AG10803 (cell line): Measurements from ENCODE around the gene PPA1.
"Not testable (repeated sequence)": the region's sequence is repeated elsewhere in the genome, so short reads cannot be mapped to it uniquely, and the experiment has no call there.

Experiments
- DNase-seq: peaks from one replicate; pipeline ENCODE4 v3.0.0; 2010; ENCODE audit warnings: low read depth
- H3K4me3 ChIP-seq: 2 replicates; pipeline ENCODE4 v1.5.1; 2011; ENCODE audit warnings: mild to moderate bottlenecking, low read length, control low read depth
- TF ChIP-seq, protein P1 (sequence below): conservative IDR thresholded peaks from 2 replicates; pipeline ENCODE4 v1.5.1; 2011; ENCODE audit warnings: mild to moderate bottlenecking, low read length, control low read depth, inconsistent platforms

Gene PPA1

DNA sequence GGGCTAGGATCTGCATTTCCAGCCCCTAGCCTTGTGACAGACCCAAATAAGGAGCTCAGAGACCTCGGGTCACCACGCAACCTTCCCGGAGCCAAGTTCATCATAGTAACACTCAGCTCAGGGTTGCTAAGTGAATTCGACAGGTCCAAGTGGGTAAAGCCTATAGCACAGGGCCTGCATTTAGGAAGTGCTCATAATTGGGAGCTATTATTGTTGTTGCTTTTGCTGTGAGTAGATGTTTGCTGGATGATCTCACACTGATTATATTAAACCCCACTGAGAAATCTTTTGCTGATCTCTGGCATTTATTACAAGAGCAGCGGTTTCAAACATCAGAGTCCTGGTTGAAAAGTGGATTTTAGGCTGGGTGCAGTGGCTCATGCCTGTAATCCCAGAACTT, 42.6 kb downstream of the PPA1 start:
- H3K4me3 ChIP-seq, result no peak overlapping the region
- DNase-seq, result peak; percentile 58
- TF ChIP-seq, protein P1, sequence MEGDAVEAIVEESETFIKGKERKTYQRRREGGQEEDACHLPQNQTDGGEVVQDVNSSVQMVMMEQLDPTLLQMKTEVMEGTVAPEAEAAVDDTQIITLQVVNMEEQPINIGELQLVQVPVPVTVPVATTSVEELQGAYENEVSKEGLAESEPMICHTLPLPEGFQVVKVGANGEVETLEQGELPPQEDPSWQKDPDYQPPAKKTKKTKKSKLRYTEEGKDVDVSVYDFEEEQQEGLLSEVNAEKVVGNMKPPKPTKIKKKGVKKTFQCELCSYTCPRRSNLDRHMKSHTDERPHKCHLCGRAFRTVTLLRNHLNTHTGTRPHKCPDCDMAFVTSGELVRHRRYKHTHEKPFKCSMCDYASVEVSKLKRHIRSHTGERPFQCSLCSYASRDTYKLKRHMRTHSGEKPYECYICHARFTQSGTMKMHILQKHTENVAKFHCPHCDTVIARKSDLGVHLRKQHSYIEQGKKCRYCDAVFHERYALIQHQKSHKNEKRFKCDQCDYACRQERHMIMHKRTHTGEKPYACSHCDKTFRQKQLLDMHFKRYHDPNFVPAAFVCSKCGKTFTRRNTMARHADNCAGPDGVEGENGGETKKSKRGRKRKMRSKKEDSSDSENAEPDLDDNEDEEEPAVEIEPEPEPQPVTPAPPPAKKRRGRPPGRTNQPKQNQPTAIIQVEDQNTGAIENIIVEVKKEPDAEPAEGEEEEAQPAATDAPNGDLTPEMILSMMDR, result no peak

DNA sequence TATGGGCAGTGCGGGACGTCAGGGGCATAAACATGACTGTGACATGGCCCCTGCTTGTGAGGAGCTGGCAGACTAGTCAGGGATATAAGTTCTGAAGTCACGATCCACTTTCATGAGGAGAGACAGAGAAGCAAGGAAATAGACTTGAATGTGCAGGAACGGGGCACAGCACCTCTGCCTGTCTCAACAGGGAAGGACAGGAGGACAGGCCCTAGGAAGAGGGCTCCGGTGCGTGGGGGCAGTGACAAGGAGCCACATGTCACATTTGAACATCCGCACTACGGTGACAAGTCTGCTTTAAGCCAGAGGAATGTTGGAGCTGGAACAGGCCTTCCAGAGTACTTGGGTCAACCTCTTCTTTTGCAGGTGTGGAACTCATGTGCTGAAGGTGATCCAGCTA, 43.1 kb downstream of the PPA1 start:
- TF ChIP-seq, protein P1, result no peak
- no peak for DNase-seq

DNA sequence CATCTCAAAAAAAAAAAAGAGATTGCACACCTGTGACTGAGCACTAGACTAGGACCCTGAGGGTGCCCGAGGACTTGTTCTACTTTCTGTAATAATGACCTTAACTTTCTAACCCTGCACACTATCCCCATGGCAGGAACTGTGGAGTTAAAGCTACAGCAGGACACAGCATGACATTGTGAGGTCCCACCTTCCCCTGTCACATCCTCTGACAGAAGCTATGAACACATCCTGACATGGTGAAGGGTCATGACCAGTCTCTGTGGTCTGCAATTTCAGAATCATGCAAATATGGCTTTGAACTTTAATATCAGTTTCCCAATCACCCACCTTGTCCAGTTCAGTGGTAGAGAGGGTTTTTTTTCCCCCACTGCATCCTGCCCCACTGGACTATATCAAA, 44.5 kb downstream of the PPA1 start:
- no peak for DNase-seq
- TF ChIP-seq, protein P1, result no peak
- H3K4me3 ChIP-seq, result no peak overlapping the region

More for the DNA sequence above, 43.1 kb downstream of the PPA1 start:
- H3K4me3 ChIP-seq, result no peak overlapping the region

DNA sequence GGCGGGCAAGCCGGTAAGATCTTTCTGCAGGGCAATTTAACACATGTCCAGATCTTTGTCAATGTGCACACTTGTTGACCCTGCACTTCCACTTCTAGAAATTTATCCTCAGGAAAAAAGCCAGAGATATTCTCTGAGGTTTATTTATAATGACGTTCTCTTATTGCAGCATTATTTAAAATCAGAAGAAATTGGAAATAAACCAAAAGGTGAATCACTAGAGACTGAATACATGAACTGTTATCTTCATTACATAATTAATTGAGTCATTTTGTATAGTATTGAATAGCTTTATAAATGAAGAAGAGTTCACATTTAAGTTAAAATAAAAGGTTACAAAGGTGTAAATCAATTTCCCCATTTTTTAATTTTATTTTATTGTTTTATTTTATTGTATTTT, 46.7 kb downstream of the PPA1 start:
- DNase-seq, result no peak
- TF ChIP-seq, protein P1, result no peak

DNA sequence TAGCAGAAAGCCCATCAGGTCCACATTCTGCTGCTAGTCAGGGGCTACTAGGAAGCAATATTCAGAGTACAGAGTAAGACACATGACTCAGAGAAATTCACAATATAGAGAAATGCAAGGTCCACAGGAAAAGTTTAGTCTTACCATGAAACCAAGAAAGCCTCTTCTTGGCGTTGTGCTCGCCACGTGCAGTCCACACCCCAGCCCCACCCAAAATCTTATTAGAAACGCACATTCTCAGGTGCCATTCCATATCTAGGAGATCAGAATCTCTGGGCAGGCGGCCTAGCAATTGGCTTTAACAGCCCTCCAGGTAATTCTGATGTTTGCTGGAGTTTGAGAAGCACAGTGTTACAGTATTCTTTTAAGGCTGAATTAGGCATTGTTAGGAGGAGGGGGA, 47.1 kb downstream of the PPA1 start:
- no peak overlapping the region for H3K4me3 ChIP-seq
- TF ChIP-seq, protein P1, result no peak
- DNase-seq, result no peak

More for the DNA sequence above, 46.7 kb downstream of the PPA1 start:
- H3K4me3 ChIP-seq, result no peak overlapping the region

DNA sequence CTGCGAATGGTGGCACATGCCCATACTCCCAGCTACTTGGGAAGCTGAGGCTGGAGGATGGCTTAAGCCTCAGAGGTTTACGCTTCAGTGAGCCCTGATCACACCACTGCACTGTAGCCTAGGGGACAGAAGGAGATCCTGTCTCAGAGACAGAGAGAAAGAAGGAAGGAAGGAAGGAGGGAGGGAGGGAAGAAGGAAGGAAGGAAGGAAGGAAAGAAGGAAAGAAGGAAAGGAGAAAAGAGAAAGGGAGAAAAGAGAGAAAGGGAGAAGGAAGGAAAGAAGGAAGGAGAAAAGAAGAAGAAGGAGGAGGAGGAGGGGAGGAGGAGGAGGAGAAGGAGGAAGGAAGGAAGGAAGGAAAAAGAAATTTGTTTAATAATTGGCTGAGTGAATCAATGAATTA, 49.9 kb downstream of the PPA1 start:
- H3K4me3 ChIP-seq, result no peak overlapping the region
- DNase-seq, result no peak
- TF ChIP-seq, protein P1, result no peak

DNA sequence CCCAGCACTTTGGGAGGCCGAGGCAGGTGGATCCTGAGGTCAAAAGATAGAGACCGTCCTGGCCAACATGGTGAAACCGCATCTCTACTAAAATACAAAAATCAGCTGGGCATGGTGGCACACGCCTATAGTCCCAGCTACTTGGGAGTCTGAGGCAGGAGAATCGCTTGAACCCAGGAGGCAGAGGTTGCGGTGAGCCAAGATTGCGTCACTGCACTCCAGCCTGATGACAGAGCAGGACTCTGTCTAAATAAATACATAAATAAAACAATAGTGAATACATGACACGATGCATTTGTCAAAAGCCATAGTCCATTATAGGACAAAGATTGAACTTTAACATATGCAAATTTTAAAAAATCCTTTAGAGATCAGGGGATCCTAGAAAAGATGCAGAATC, 54.0 kb downstream of the PPA1 start:
- DNase-seq, H3K4me3 ChIP-seq: not testable (repeated sequence)

DNA sequence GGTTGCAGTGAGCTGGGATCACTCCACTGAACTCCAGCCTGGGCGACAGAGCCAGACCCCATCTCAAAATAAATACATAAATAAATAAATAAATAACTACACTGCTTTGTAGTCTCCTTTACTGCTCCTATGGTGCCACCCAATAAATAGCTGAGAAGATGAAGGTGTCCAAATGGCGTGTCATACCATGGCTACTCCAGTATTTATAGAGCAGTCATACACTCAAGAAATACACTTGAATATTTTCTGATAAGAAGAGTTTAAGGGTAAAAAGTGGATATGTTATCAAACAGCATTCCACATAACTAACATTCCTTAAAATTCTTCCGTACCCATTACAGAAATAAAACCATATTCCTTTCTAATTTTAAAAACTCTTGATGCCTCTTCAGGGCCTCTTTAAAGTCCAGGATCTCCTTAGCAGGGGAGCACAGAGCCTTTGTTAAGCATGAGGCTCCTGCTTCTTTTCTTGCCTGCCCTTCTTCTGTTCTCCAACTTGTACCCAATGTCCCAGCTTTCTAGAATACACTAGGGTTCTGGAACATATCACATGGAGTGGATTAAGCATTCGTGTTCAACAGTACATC, 55.0 kb downstream of the PPA1 start:
- H3K4me3 ChIP-seq, result no peak overlapping the region

More for the DNA sequence above, 55.0 kb downstream of the PPA1 start:
- DNase-seq, result no peak
- TF ChIP-seq, protein P1, result no peak
